ENCODE data around the gene IGF2BP3.

- TF ChIP-seq CTCF (optimal IDR thresholded peaks at IDR 0.05 in 1 of 3, IDR thresholded peaks at IDR 0.05 in 1 of 3, conservative IDR thresholded peaks at IDR 0.05 in 1 of 3; ENCODE audit: extremely low read depth in 1 of 3, insufficient read depth in 2 of 3, low read length in 3 of 3) (no peak), EZH2 (IDR thresholded peaks at IDR 0.05; ENCODE audit: low read length) (no peak)
Observed at GRCh38 chr7:23298885-23299769, 171.2 kb downstream of the IGF2BP3 start, which contains the start of gene MALSU1.

Data from keratinocyte (primary cell).